Cerebellar nuclear complex (tissue), 1 donor: Measurements from ENCODE around the gene ETFA.

Experiments used
- DNase-seq, 2 experiments: peaks; one replicate each; lab custom pipeline; 2025; lab: John Stamatoyannopoulos, UW

ETFA gene

DNA sequence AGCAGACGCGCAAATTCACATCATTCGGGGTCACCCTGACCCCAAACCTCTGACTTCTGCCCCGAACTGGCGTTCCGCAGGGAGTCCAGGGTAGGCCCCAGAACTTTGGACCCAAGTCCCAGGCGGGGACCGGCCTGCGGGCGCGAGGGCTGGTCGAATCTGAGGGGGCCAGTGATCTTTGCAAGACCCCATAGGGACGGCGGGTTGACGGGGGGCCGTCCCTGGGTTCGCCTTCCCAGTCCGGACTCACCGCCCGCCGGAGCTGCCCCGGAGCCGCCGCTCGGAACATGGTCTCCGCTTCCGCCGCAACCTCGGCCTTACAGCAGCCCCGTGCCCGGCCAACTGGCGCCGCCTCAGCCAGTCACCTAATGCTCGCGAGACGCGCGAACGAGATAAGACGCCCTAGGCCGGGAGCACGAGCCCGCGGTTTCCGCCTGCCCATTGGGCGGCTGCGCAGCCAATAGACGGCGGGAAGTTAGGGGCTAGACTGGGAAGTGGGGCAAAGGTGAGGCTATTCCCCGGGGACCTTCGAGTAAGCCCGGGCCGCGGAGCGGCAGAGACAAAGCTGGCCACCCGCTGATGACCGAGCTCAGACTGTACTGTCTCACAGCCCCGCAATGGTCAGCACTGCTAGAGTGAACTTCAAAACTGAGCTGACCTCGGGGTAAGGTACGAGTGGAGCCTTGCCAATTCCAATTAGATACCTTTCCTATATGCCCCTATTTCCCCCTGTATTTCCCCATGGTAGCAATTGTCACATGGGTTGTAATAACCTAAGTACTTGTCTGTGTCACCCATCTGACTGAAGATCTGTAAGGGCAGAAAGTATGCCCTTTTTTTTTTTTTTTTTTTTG, at the start of gene ETFA:
ETFA (minus strand) TSS at position 370 of the 854 bp plus-strand sequence; CDS start at position 289, 81 bp downstream.
- DNase-seq: peak in 1 of 2 experiments; percentile 66

DNA sequence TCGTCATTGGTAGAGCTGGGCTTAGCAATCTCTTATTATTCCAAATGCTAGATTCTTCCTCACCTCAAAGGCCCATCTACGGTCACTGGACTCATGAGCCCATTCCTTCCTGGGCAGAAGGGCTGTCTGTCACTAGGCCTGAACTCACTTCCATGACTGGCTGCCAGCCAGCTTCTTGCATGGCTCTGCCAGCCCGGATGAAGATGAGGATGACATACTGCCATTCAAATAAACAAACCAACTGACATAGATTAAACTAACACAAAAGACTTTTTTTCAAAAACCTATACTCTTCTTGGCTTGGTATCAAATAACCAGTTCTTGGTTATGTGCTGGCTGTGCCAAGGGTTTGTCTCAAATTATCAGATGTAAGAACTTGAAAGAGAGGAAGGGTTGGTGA, 49.1 kb upstream of the ETFA start:
- no peak for DNase-seq

DNA sequence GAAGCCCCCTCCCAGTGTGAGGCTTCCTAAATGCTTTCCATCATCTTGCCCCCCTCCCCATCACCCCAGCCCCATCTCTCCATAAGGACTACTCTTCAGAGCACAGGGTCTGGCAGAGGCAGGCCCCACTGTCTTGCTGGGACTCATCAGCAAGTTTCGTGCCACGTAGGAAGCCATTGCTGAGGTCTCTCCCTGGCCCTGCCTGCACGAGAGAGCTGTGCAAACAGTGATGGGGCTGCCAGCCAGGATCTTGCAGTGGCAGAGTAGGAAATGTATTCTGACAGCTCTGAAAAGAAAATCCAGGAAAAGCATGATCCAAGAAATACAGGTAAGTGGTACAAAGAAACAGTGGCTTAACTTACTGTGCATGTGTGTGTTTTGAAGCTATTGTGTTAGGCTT, 47.9 kb upstream of the ETFA start:
- DNase-seq: no peak

DNA sequence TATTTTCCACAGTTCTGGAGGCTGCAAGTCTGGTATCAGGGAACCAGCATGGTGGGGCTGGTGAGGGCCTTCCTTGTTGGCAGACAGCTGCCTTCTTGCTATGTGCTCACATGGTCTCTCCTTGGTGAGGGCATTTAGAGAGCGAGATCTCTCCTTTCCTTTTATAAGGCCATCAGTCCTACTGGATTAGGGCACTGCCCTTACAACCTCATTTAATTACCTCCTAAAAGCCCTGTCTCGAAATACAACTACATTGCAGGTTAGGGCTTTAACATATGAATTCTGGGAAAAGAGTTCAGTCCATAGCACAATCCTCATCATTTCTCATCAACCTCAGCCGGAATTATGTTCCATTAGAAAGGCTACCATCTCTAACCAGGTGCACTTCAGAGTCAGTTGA, 47.2 kb upstream of the ETFA start:
- no peak for DNase-seq

DNA sequence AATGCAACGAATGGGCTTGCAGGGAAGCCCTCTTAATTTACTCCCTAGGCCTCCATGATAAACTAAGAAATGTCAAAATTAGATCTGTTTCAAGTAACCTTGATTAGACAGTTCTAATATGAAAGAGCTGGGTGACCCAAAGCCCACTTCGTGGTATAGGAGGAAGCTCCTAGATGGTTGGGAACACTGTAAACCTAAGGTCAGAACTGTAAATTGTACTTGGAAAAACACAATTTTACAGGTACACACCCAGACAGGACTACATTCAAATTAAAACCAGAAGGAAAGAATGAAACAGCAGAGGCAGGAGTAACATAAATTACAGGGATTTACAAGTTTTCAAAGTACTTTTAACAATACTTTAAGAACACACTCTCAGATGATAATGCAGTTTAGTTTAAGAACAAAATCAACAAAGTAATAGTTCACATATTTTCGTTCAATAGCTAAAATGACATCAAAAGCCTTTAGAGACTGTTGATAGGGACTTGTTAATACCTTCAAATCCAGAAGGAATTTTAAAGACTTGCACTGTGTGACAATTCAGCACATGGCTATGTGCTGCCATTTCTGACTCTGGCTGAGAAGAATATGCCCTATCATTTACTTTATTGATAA, 43.7 kb upstream of the ETFA start:
- DNase-seq: no peak

DNA sequence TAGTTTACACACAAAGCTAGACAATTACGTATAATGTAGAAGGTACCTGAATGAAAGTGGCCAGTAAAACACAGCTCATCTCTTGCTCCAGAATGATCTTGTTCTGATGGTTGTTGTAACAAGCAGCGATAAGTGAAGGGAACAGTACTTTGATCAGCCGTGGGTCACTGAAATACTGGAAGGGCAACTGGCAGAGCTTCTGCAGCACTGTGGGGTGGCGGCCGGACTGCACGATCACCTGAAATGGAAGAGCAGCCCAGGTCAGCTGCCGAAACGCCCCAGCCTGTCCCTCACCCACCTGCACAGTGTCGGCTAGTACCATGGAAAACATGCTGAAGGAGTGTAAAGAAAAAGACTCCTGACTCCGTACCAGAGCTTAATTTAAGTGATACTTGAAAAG, 42.6 kb upstream of the ETFA start:
- DNase-seq: no peak

DNA sequence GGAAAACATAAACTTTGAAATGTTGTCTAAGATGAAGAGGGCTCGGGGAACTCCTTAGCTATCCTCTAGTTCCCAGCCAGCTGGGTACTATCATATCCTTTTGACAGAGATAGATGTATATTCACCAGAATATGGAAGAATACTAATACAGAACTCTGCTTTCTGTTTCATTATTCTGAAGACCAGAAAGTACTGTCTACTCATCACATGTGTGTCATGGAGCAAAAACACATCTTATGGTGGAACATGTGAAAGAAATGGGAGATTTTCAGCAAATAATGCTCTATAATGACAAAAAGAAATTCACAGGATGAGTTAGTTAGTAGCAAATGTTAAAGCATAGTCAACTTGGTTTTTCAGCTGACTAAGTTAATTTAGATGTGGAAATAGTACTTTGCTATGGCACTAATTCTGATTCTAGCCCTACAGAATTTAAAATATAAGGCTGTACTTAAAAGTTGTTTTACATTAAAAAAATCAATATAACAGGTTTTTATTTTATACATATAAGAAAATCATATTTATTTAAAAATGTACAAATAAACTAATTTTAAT, 41.8 kb upstream of the ETFA start:
- no peak for DNase-seq

DNA sequence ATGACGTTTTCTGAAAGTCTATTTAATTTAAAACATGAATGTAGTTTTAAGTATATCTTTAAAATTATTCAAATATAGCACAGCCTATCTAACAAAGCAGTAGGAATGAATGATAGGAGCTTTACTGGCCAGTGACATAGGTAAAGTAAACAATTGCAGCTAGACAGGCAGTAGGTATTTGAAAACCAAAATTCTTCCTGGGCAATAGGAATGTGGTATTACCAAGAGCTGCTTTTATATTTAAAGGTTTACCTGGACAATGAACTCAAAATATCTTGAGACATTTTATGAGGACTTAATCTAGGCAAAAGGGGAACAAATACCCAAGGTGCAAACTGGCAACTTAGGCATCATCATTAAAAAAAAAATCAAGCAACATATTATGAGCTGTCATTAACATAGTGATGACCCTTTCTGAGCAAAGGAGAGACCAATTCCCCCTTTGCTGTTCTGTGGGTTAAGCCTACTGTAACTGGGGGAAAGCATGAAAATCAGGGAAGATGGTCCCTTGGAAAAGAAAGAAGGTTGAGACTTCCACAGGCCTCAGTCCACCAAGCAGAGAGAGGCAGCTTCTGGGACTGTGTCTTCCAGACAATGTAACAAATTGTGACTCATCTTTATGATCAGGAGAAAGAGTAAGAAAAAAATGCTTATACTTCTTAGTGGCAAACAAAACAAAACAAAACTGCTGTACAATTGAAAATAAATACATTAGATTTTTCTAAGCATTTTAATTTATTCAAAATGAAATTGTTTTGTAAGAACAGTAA, 38.2 kb upstream of the ETFA start:
- DNase-seq: no peak

DNA sequence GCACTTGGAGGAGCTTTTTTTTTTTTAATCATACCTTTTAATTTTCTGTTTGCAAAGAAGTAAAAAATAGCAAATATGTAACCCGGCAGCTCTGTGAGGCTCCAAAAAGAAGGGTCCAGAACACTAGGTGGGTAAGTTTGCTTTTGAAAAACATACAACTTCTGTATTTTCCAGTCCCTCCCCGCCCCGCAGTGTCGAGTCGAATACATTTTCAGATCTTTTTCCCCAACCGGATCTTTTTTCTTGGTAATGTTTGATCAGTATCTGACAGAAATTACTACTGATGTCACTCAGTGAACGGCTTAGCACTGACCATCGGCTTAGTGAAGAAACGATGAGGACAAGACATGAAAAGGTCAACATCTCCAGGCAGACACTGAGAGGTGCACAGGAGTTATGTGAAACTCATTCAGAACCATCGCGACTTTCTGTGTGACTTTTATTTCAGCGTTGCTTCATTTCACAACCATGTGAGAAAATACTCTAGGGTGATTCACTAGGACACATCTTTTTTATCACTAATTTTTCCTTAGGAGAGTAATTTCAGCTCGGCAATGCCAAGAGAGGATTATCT, 36.3 kb upstream of the ETFA start:
- DNase-seq: no peak

DNA sequence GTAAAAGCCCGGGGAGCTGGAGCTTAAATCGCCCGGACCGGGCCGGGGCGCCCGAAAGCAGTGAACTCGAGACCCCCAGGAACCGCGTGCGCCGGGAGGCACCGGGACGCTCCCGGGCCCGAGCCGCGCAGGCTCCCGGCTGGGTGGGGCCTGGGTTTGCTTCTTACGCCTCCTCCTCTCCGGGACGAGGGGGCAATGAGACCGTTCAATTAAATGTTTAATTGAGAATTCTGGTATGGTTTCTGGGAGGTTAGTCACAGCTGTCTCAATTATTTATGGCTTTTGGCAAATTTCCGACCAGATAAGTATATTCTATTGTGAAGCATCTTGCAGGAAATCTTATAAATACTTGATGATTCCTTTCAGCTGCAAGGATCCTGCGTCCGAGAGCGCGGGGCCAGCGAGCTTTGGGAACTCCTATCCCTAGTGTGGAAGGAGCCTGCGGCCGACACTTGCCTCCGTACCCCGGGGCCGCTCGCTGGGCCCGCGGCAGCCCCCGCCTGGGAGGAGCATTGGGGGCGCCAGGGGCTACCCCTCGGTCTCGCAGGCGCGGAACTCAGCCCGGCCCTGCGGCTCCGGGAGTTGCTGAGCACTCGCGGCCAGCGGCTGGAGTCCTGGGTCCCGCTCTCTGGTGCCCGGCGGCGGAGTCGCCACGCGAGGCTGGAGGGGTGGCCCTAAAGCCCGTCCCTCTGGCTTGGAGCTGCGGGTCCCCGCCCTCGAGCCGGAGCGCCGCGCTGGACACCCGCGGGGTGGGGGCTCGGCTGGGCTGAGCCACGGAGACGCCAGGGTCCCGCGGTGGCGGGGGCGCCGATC, 35.6 kb upstream of the ETFA start:
- DNase-seq: no peak

DNA sequence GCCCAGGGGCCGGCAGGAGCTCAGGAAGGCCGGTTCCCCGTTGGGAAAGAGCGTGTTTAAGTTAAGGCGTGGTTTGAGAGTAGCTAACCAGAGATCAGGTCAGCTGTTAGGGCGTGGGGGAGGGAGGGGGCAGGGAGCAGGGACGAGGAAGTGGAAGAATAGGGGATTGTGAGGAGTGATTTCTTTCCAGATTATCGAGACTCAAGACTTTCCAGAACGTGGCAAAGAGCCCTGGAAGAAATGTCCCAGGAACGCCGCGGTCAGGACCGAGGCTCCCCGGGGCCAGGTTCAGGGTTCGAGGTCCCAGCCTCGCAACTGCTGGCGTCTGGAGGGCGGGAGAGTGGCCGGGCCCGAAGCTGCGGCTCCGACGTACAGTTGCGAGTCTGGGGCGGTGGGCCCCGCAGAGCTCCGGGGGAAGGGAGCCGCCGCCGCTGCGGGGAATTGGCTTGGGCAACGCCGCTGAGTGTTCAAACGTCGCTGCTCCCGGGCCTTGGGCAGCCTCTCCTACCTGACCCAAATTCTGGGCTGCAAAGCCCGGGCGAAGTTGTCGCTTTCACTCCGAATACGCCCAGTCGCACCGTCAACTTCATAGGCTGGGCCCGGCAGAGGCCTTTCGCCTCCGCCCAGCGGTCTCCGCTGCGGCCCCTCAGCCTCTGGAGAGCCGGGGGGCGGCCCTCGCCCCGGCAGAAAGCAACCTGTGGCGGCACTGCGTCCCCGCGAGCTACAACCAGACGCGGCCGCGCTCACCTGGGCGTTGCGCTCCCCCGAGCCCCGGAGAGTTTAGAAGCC, 34.8 kb upstream of the ETFA start:
- no peak for DNase-seq

DNA sequence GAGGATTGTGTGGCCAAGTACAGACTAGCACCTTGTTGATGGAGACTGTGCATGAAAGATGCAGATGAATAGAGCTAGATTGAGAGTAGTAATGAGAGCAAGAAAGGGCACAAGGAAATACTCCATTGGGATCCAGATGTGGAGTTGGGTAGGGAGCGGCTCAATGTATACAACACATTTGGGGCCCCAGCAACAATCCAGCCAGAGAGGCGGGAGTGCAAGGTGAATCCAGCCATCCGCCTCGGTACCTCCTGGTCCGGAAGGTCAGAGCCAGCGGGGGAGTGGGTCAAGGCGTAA, 34.3 kb upstream of the ETFA start:
- no peak for DNase-seq

DNA sequence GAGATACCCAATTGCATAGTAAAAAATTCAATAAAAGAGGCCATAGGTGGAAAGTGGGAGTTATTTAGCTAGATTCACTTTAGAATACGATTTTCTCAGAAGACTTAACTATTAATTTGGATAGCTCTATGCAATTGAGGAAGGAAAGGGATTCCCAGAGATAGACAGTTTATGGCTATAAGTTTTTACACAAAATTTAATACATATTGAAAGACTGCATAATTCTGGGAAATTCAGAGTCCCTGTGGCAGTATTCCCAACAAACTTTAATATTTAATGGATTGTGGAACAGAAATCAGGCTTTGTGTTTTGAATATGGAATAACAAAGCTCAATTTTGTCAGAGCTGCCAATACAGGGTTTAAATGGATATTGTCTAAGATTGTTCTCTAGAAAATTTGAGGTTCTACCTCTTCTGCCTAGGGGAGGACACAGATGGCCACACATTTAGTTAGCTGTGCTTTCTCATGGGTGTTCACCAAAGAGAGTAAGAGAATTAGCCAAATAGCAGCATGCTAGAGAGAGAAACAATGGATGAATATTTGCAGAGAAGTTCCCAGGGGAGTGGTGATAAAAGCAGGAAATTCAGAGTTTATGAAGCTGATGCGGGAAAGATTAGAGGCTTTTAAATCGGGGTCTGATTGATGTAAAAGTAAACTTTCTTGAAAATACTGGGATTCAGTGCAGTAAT, 33.8 kb upstream of the ETFA start:
- DNase-seq: no peak

DNA sequence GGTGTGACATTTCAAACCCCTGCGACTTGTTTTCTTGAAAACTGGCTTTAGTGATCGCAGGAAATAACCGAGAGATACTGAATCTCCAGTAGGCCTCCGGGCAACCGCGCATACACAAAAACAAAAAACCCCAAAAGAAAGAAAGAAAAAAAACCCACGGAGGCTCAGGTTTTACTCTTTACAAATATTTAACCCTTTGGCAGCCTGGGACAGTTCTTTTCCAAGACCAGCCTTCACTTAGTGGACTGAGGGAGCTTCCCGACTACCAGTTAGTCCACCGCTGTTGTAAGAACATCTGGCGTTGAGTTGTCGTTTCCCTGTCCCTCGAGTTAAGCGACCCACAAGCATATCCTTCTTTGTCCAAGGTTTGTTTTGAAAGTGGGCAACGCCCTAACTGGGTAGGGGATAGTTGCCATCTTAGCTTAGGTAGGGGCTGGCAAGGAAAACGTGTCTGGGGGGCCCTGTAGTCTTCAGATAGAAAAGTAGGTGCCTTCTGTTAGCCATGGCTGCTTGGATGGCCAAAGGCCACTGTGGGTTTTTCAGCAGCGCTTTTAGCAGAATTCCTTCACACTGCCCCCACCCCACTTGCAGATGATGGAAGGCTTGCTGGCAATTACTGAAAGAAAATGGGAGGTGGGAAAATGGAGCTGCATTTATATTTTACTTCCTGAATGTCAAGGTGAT, 32.2 kb upstream of the ETFA start:
- DNase-seq: no peak

DNA sequence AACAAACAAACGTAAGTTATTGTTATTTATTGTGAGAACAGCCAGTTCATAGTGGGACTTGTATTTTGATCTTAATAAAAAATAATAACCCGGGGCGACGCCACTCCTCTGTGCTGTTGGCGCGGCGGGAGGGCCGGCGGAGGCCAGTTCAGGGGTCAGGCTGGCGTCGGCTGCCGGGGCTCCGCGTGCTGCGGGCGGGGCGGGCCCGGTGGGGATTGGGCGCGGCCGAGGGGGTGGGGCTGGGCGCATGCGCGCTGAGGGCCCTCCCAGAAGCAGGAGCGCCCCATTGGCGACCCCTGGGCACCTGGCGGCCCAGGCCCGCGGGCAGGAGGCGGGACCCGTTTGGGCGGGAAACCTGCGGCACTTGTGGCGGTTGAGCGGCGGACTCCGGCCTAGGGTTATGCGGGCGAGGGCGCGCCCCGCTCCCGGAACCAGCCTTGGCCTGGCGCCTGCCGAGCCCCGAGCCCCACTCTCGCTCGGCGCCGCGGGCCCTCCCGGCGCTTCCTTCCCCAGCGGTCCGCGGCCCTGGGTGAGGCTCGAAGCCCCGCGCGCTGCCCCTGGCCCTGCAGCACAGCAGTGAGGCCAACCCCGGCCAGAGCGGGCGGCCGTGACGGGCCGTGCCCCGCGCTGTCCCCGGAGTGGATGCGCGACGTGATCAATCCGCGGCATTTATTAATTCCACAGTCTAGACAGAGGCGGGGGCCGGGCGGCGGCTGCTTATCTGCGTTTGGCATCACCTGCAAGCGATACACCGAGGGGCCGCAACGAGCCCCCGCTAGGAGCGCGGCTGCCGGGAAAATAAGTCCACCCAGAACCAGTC, 31.3 kb upstream of the ETFA start:
- no peak for DNase-seq

DNA sequence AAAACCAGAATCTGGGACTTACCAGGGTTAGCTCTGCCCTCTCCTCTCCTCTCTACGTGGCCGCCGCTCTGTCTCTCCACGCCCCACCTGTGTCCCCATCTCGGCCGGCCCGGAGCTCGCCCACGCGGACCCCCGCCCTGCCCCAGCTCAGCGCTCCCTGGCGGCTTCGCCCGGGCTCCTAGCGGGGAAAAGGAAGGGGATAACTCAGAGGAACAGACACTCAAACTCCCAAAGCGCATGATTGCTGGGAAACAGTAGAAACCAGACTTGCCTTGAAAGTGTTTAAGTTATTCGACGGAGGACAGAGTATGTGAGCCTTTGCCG, 30.8 kb upstream of the ETFA start:
- DNase-seq: no peak

DNA sequence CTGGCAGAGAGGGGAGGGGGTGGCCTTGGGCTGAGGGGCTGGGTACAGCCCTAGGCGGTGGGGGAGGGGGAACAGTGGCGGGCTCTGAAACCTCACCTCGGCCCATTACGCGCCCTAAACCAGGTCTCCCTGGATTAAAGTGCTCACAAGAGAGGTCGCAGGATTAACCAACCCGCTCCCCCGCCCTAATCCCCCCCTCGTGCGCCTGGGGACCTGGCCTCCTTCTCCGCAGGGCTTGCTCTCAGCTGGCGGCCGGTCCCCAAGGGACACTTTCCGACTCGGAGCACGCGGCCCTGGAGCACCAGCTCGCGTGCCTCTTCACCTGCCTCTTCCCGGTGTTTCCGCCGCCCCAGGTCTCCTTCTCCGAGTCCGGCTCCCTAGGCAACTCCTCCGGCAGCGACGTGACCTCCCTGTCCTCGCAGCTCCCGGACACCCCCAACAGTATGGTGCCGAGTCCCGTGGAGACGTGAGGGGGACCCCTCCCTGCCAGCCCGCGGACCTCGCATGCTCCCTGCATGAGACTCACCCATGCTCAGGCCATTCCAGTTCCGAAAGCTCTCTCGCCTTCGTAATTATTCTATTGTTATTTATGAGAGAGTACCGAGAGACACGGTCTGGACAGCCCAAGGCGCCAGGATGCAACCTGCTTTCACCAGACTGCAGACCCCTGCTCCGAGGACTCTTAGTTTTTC, 30.2 kb upstream of the ETFA start:
- no peak for DNase-seq

DNA sequence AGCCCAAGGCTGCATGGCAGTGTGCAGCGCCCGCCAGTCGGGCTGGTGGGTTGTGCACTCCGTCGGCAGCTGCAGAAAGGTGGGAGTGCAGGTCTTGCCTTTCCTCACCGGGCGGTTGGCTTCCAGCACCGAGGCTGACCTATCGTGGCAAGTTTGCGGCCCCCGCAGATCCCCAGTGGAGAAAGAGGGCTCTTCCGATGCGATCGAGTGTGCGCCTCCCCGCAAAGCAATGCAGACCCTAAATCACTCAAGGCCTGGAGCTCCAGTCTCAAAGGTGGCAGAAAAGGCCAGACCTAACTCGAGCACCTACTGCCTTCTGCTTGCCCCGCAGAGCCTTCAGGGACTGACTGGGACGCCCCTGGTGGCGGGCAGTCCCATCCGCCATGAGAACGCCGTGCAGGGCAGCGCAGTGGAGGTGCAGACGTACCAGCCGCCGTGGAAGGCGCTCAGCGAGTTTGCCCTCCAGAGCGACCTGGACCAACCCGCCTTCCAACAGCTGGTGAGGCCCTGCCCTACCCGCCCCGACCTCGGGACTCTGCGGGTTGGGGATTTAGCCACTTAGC, 29.6 kb upstream of the ETFA start:
- DNase-seq: no peak
